Measurements from ENCODE around the gene SCEL.

SCEL gene

GRCh38 chr13:77574096-77574495, 38.6 kb downstream of the SCEL start:
- WGBS (ENCODE audit: extremely low coverage, insufficient coverage, low lambda C conversion rate): no CpG with 5 or more reads among the region's 3 CpGs
- Histone ChIP-seq H4K5ac (ENCODE audit: low read length) (no peak overlapping the region), H3K79me1 (ENCODE audit: low read length) (no peaks in the 10 kb centered on the region), H3K4me2 (ENCODE audit: low read length) (no peak overlapping the region), H3K27me3 (ENCODE audit: insufficient read depth, low read length, poor library complexity) (no peaks in the 10 kb centered on the region), H2BK15ac (replicated peaks; ENCODE audit: low read depth) (no peak overlapping the region), H3K18ac (ENCODE audit: low read length) (no peak overlapping the region), H4K8ac (ENCODE audit: low read depth, low read length) (no peak overlapping the region), H3K4me3 (ENCODE audit: low read length) (no peak overlapping the region), H3K4me1 (ENCODE audit: control insufficient read depth, low read depth, low read length) (no peaks in the 10 kb centered on the region), H2BK120ac (ENCODE audit: low read depth, low read length) (no peak overlapping the region), H3K23ac (ENCODE audit: low read length) (no peak overlapping the region), H2BK5ac (ENCODE audit: low read length) (no peak overlapping the region), H3K36me3 (ENCODE audit: control insufficient read depth, insufficient read depth, low read length) (no peaks in the 10 kb centered on the region), H3K79me2 (ENCODE audit: control insufficient read depth, insufficient read depth, low read length) (no peaks in the 10 kb centered on the region), H3K56ac (ENCODE audit: low read length) (no peak overlapping the region), H2AK5ac (ENCODE audit: low read length) (no peak overlapping the region), H3K4ac (ENCODE audit: low read depth, low read length) (no peak overlapping the region), H3K27ac (ENCODE audit: low read depth, low read length) (no peak overlapping the region), H3K9ac (ENCODE audit: low read length) (no peak overlapping the region)
- no peak for DNase-seq

DNA sequence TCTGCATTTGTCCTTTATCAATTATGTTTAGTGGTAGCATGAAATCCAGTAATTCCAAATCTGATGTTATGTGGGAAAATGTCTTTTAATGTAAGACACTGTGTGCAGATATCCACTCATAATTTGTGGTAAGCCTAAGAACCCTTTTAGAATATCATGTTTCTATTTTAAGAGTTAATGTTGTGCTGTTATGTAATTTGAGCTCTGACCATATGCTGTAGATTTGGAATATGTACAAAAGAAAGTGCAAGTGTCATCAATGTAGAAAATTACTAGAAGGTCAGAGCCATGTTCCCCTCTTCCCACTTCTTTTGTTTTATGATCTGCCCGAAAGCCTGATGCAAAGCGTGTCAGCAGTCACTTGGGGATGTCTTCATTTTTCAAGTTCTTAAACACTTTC, 44.5 kb downstream of the SCEL start:
- no peak overlapping the region for H4K8ac ChIP-seq (ENCODE audit: low read depth, low read length)
- no peaks in the 10 kb centered on the region for H3K79me2 ChIP-seq (ENCODE audit: control insufficient read depth, insufficient read depth, low read length)
- H4K5ac ChIP-seq (ENCODE audit: low read length): no peak overlapping the region
- no peak overlapping the region for H3K9ac ChIP-seq (ENCODE audit: low read length)
- H3K4ac ChIP-seq (ENCODE audit: low read depth, low read length): no peak overlapping the region
- H2BK5ac ChIP-seq (ENCODE audit: low read length): no peak overlapping the region
- H3K4me1 ChIP-seq (ENCODE audit: control insufficient read depth, low read depth, low read length): no peaks in the 10 kb centered on the region
- H3K23ac ChIP-seq (ENCODE audit: low read length): no peak overlapping the region
- H2BK15ac ChIP-seq (replicated peaks; ENCODE audit: low read depth): no peak overlapping the region
- H3K4me2 ChIP-seq (ENCODE audit: low read length): no peak overlapping the region
- no peak overlapping the region for H3K18ac ChIP-seq (ENCODE audit: low read length)
- no peak overlapping the region for H2BK120ac ChIP-seq (ENCODE audit: low read depth, low read length)
- no peak overlapping the region for H3K56ac ChIP-seq (ENCODE audit: low read length)
- no peak overlapping the region for H3K4me3 ChIP-seq (ENCODE audit: low read length)
- no peak overlapping the region for H3K27ac ChIP-seq (ENCODE audit: low read depth, low read length)
- H3K36me3 ChIP-seq (ENCODE audit: control insufficient read depth, insufficient read depth, low read length): no peaks in the 10 kb centered on the region
- no peaks in the 10 kb centered on the region for H3K27me3 ChIP-seq (ENCODE audit: insufficient read depth, low read length, poor library complexity)
- no peaks in the 10 kb centered on the region for H3K79me1 ChIP-seq (ENCODE audit: low read length)
- no peak overlapping the region for H2AK5ac ChIP-seq (ENCODE audit: low read length)
- whole genome bisulfite sequencing (ENCODE audit: extremely low coverage, insufficient coverage, low lambda C conversion rate): no CpG with 5 or more reads among the region's 2 CpGs
- no peak for DNase-seq

DNA sequence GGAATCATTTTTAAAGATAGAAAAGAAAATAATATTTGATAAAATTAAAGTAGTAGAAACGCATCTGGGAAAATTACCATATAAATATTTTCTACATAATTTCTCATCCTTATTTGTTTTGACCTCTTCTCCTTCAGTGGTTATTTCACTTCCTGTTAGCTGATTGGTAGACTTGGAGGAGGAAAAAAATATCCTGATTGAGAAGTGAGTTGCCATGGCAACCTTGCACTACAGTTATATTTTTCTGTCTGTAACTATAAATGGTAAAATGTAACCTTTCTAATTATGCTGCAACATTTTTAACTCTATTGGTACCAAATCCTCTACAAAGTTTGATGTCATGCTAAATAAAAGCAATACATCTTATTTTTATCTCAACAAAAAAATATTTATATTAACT, 45.2 kb downstream of the SCEL start:
- Histone ChIP-seq H4K8ac (ENCODE audit: low read depth, low read length) (no peak overlapping the region), H2BK15ac (replicated peaks; ENCODE audit: low read depth) (no peak overlapping the region), H3K27ac (ENCODE audit: low read depth, low read length) (no peak overlapping the region), H3K56ac (ENCODE audit: low read length) (no peak overlapping the region), H4K5ac (ENCODE audit: low read length) (no peak overlapping the region), H2AK5ac (ENCODE audit: low read length) (no peak overlapping the region), H3K4me1 (ENCODE audit: control insufficient read depth, low read depth, low read length) (no peaks in the 10 kb centered on the region), H3K23ac (ENCODE audit: low read length) (no peak overlapping the region), H3K79me1 (ENCODE audit: low read length) (no peaks in the 10 kb centered on the region), H3K79me2 (ENCODE audit: control insufficient read depth, insufficient read depth, low read length) (no peaks in the 10 kb centered on the region), H3K36me3 (ENCODE audit: control insufficient read depth, insufficient read depth, low read length) (no peaks in the 10 kb centered on the region), H3K18ac (ENCODE audit: low read length) (no peak overlapping the region), H2BK120ac (ENCODE audit: low read depth, low read length) (no peak overlapping the region), H3K4ac (ENCODE audit: low read depth, low read length) (no peak overlapping the region), H3K4me2 (ENCODE audit: low read length) (no peak overlapping the region), H2BK5ac (ENCODE audit: low read length) (no peak overlapping the region), H3K9ac (ENCODE audit: low read length) (no peak overlapping the region), H3K4me3 (ENCODE audit: low read length) (no peak overlapping the region), H3K27me3 (ENCODE audit: insufficient read depth, low read length, poor library complexity) (no peaks in the 10 kb centered on the region)
- no peak for DNase-seq
- no CpG with 5 or more reads among the region's 1 CpG for WGBS (ENCODE audit: extremely low coverage, insufficient coverage, low lambda C conversion rate)

DNA sequence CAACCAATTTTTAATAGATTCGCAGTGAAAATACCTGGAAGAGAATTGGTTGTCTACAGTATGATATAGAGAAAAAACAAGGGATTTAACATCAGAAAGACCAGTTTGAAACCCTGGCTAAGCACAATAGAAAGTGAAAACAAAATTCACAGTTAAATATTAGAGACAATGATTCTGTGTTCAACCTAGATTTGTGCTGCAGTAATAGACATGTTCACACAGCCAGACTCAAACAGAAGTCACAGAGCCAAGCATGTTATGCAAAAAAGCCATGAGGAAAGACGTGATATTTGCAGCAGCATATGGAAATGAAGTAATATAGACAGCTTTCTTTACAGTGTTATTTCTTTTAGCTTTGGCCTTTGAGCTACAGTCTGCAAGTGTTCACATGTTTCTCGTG, 48.1 kb downstream of the SCEL start:
- H3K27me3 ChIP-seq (ENCODE audit: insufficient read depth, low read length, poor library complexity): no peaks in the 10 kb centered on the region
- no peak overlapping the region for H3K23ac ChIP-seq (ENCODE audit: low read length)
- no peak overlapping the region for H3K9ac ChIP-seq (ENCODE audit: low read length)
- no peak overlapping the region for H3K56ac ChIP-seq (ENCODE audit: low read length)
- no peak overlapping the region for H2BK5ac ChIP-seq (ENCODE audit: low read length)
- H2AK5ac ChIP-seq (ENCODE audit: low read length): no peak overlapping the region
- no peaks in the 10 kb centered on the region for H3K36me3 ChIP-seq (ENCODE audit: control insufficient read depth, insufficient read depth, low read length)
- no peak overlapping the region for H3K27ac ChIP-seq (ENCODE audit: low read depth, low read length)
- H3K4me2 ChIP-seq (ENCODE audit: low read length): no peak overlapping the region
- H3K4me1 ChIP-seq (ENCODE audit: control insufficient read depth, low read depth, low read length): no peaks in the 10 kb centered on the region
- no peaks in the 10 kb centered on the region for H3K79me1 ChIP-seq (ENCODE audit: low read length)
- DNase-seq: no peak
- H3K4me3 ChIP-seq (ENCODE audit: low read length): no peak overlapping the region
- H4K8ac ChIP-seq (ENCODE audit: low read depth, low read length): no peak overlapping the region
- no peak overlapping the region for H2BK15ac ChIP-seq (replicated peaks; ENCODE audit: low read depth)
- no peak overlapping the region for H3K18ac ChIP-seq (ENCODE audit: low read length)
- WGBS (ENCODE audit: extremely low coverage, insufficient coverage, low lambda C conversion rate): no CpG with 5 or more reads among the region's 3 CpGs
- no peak overlapping the region for H2BK120ac ChIP-seq (ENCODE audit: low read depth, low read length)
- H4K5ac ChIP-seq (ENCODE audit: low read length): no peak overlapping the region
- no peaks in the 10 kb centered on the region for H3K79me2 ChIP-seq (ENCODE audit: control insufficient read depth, insufficient read depth, low read length)
- H3K4ac ChIP-seq (ENCODE audit: low read depth, low read length): no peak overlapping the region

- no peak overlapping the region for H4K8ac ChIP-seq (ENCODE audit: low read depth, low read length)
Measured at GRCh38 chr13:77584106-77584505, 48.6 kb downstream of the SCEL start.

GRCh38 chr13:77595166-77595810, 59.8 kb downstream of the SCEL start:
- no peaks in the 10 kb centered on the region for H3K79me2 ChIP-seq (ENCODE audit: control insufficient read depth, insufficient read depth, low read length)

More at GRCh38 chr13:77584106-77584505, 48.6 kb downstream of the SCEL start:
- H3K27me3 ChIP-seq (ENCODE audit: insufficient read depth, low read length, poor library complexity): no peaks in the 10 kb centered on the region
- H3K4me3 ChIP-seq (ENCODE audit: low read length): no peak overlapping the region
- no peak overlapping the region for H3K23ac ChIP-seq (ENCODE audit: low read length)
- no peak overlapping the region for H3K4ac ChIP-seq (ENCODE audit: low read depth, low read length)
- no CpG with 5 or more reads among the region's 7 CpGs for WGBS (ENCODE audit: extremely low coverage, insufficient coverage, low lambda C conversion rate)
- no peaks in the 10 kb centered on the region for H3K4me1 ChIP-seq (ENCODE audit: control insufficient read depth, low read depth, low read length)
- H2AK5ac ChIP-seq (ENCODE audit: low read length): no peak overlapping the region
- no peak overlapping the region for H2BK120ac ChIP-seq (ENCODE audit: low read depth, low read length)
- DNase-seq: no peak
- no peak overlapping the region for H3K56ac ChIP-seq (ENCODE audit: low read length)
- no peaks in the 10 kb centered on the region for H3K79me2 ChIP-seq (ENCODE audit: control insufficient read depth, insufficient read depth, low read length)
- H3K27ac ChIP-seq (ENCODE audit: low read depth, low read length): no peak overlapping the region
- no peak overlapping the region for H2BK5ac ChIP-seq (ENCODE audit: low read length)
- no peaks in the 10 kb centered on the region for H3K36me3 ChIP-seq (ENCODE audit: control insufficient read depth, insufficient read depth, low read length)
- H3K9ac ChIP-seq (ENCODE audit: low read length): no peak overlapping the region
- no peak overlapping the region for H2BK15ac ChIP-seq (replicated peaks; ENCODE audit: low read depth)
- no peaks in the 10 kb centered on the region for H3K79me1 ChIP-seq (ENCODE audit: low read length)
- H4K5ac ChIP-seq (ENCODE audit: low read length): no peak overlapping the region
- H3K18ac ChIP-seq (ENCODE audit: low read length): no peak overlapping the region
- no peak overlapping the region for H3K4me2 ChIP-seq (ENCODE audit: low read length)

More at GRCh38 chr13:77595166-77595810, 59.8 kb downstream of the SCEL start:
- Histone ChIP-seq H3K18ac (ENCODE audit: low read length) (no peak overlapping the region), H2BK120ac (ENCODE audit: low read depth, low read length) (no peak overlapping the region), H2BK15ac (replicated peaks; ENCODE audit: low read depth) (no peak overlapping the region), H2BK5ac (ENCODE audit: low read length) (no peak overlapping the region), H3K79me1 (ENCODE audit: low read length) (no peaks in the 10 kb centered on the region), H3K27ac (ENCODE audit: low read depth, low read length) (no peak overlapping the region), H3K4me3 (ENCODE audit: low read length) (no peak overlapping the region), H4K5ac (ENCODE audit: low read length) (no peak overlapping the region), H4K8ac (ENCODE audit: low read depth, low read length) (no peak overlapping the region), H2AK5ac (ENCODE audit: low read length) (no peak overlapping the region), H3K4ac (ENCODE audit: low read depth, low read length) (no peak overlapping the region), H3K27me3 (ENCODE audit: insufficient read depth, low read length, poor library complexity) (no peaks in the 10 kb centered on the region), H3K23ac (ENCODE audit: low read length) (no peak overlapping the region), H3K56ac (ENCODE audit: low read length) (no peak overlapping the region), H3K4me2 (ENCODE audit: low read length) (no peak overlapping the region), H3K9ac (ENCODE audit: low read length) (no peak overlapping the region), H3K36me3 (ENCODE audit: control insufficient read depth, insufficient read depth, low read length) (no peaks in the 10 kb centered on the region), H3K4me1 (ENCODE audit: control insufficient read depth, low read depth, low read length) (no peaks in the 10 kb centered on the region)
- no CpG with 5 or more reads among the region's 2 CpGs for WGBS (ENCODE audit: extremely low coverage, insufficient coverage, low lambda C conversion rate)
- peak; percentile 13 for DNase-seq

All from mesendoderm (in vitro differentiated cells).